Tibial artery (tissue), 4 donors: ENCODE results near the gene TPRG1L.

Experiments
- DNase-seq, 2 donors: peaks; one replicate each; pipeline ENCODE4 v3.0.0-alpha.2; 2019
- H3K27ac ChIP-seq, 2 donors: fragments of 200-600 bp; sonication (generic) in 1 of 2; 1 replicate in 1 of 2; 2 replicates in 1 of 2; pipeline ENCODE4 v1.5.1; 2018 to 2019; ENCODE audit warnings: mild to moderate bottlenecking in 1 of 2
- H3K27me3 ChIP-seq, 2 donors: fragments of 200-600 bp; sonication (generic) in 1 of 2; one replicate each; pipeline versions ENCODE4 v1.5.1 to v1.6.0; 2016 to 2019
- H3K36me3 ChIP-seq, 3 donors: fragments of 200-600 bp; sonication (generic) in 2 of 3; one replicate each; pipeline ENCODE4 v1.5.1; 2016 to 2019; ENCODE audit warnings: mild to moderate bottlenecking in 2 of 3
- H3K4me1 ChIP-seq, 4 donors: fragments of 200-600 bp; sonication (generic) in 2 of 4; 1 replicate in 3 of 4; 2 replicates in 1 of 4; pipeline ENCODE4 v1.5.1; 2016 to 2019
- H3K4me3 ChIP-seq, 2 donors: fragments of 200-600 bp; sonication (generic) in 1 of 2; 1 replicate in 1 of 2; 2 replicates in 1 of 2; pipeline ENCODE4 v1.5.1; 2018 to 2019; ENCODE audit warnings: mild to moderate bottlenecking in 2 of 2
- H3K9me3 ChIP-seq, 3 donors: fragments of 200-600 bp; sonication (generic) in 1 of 3; one replicate each; pipeline ENCODE4 v1.5.1; 2016 to 2019
- intact Hi-C: fragments of 100-400 bp; cut with DNase I; formaldehyde crosslinking; loops from one replicate; pipeline ENCODE4 v1.15.0; 2023; ENCODE audit warnings: low total_unique reads
- TF ChIP-seq, protein P1 (sequence below), 2 experiments: fragments of 200-600 bp in 1 of 2; fragments of 450-650 bp in 1 of 2; IDR thresholded peaks; one replicate each; pipeline ENCODE4 v1.5.1; 2017 to 2019; ENCODE audit warnings: antibody characterized with exemption in 2 of 2, mild to moderate bottlenecking in 1 of 2, moderate library complexity in 1 of 2

The TPRG1L gene

DNA sequence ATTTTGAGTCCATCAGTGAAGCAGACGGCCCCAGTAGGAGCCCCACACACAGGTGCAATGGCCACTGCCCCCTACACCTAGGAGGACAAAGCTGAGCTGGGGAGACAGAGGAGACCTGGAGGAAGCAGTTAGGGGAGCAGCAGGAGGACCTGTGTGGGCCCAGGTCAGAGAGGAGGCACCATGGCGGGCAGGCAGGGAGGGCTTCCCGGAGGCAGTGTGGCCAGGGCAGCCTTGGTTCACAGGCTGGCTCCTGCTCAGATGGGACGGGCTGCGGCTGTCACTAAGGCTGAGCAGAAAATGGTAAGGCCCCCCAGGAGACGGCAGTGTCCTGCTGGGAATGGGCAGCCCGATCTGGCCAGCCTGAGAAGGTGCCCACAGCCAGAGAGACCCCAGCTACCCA is 28.9 kb upstream of the TPRG1L start:
- no peak overlapping the region for H3K27ac ChIP-seq
- DNase-seq: no peak
- no peaks in the 10 kb centered on the region for H3K36me3 ChIP-seq
- H3K4me1 ChIP-seq: peaks cover 0 to 12% (median 3%) of the 10 kb centered on the region in 4 donors
- H3K9me3 ChIP-seq: no peaks in the 10 kb centered on the region
- H3K4me3 ChIP-seq: no peak overlapping the region
- H3K27me3 ChIP-seq: peaks cover 0 to 10% of the 10 kb centered on the region in 2 donors
- intact Hi-C loops: no loop called here
- TF ChIP-seq, protein P1, sequence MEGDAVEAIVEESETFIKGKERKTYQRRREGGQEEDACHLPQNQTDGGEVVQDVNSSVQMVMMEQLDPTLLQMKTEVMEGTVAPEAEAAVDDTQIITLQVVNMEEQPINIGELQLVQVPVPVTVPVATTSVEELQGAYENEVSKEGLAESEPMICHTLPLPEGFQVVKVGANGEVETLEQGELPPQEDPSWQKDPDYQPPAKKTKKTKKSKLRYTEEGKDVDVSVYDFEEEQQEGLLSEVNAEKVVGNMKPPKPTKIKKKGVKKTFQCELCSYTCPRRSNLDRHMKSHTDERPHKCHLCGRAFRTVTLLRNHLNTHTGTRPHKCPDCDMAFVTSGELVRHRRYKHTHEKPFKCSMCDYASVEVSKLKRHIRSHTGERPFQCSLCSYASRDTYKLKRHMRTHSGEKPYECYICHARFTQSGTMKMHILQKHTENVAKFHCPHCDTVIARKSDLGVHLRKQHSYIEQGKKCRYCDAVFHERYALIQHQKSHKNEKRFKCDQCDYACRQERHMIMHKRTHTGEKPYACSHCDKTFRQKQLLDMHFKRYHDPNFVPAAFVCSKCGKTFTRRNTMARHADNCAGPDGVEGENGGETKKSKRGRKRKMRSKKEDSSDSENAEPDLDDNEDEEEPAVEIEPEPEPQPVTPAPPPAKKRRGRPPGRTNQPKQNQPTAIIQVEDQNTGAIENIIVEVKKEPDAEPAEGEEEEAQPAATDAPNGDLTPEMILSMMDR (IDR thresholded peaks at IDR 0.05): no peak

- TF ChIP-seq, protein P1 (IDR thresholded peaks at IDR 0.05): no peak
- intact Hi-C loops: no loop called here
- Histone ChIP-seq H3K27ac (no peak overlapping the region), H3K9me3 (no peaks in the 10 kb centered on the region), H3K4me1 (peaks cover 0 to 12% (median 3%) of the 10 kb centered on the region in 4 donors), H3K36me3 (no peaks in the 10 kb centered on the region), H3K27me3 (peaks cover 0 to 10% of the 10 kb centered on the region in 2 donors), H3K4me3 (no peak overlapping the region)
- DNase-seq: no peak
Measured at GRCh38 chr1:3596663-3597598, 27.9 kb upstream of the TPRG1L start.

GRCh38 chr1:3597599-3597964 is 27.2 kb upstream of the TPRG1L start:
- intact Hi-C loops: no loop called here
- no peak overlapping the region for H3K4me3 ChIP-seq
- no peaks in the 10 kb centered on the region for H3K9me3 ChIP-seq
- no peak overlapping the region for H3K27ac ChIP-seq
- peaks cover 0 to 12% (median 3%) of the 10 kb centered on the region in 4 donors for H3K4me1 ChIP-seq
- H3K36me3 ChIP-seq: no peaks in the 10 kb centered on the region
- peaks cover 0 to 10% of the 10 kb centered on the region in 2 donors for H3K27me3 ChIP-seq
- TF ChIP-seq, protein P1 (IDR thresholded peaks at IDR 0.05): no peak
- DNase-seq: no peak

DNA sequence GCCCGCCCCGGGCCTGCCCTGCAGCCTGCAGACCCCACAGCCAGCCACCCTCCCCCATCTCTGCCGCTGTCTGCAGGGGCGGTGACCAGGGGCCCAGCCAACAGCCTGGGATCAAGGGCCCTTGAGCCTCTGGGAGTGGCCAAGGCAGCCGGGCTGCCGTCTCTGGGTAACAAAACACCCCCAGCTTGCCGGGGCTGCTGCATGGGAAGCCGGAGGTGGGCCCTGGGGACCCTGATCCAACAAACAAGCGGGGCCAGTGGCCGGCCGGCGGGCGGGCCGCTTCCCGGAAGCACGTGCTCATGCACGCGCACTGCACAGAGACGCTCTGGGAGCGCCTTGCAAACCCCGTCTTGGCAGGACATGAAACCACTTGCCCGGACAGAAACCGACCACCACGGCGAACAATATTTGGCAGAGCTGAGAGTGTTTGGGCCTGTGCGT is 26.7 kb upstream of the TPRG1L start:
- intact Hi-C loops: no loop called here
- Histone ChIP-seq H3K27ac (no peak overlapping the region), H3K4me3 (no peak overlapping the region), H3K9me3 (no peaks in the 10 kb centered on the region), H3K27me3 (peaks cover 0 to 14% of the 10 kb centered on the region in 2 donors), H3K36me3 (no peaks in the 10 kb centered on the region), H3K4me1 (peaks cover 0 to 12% (median 3%) of the 10 kb centered on the region in 4 donors)
- TF ChIP-seq, protein P1 (IDR thresholded peaks at IDR 0.05): no peak
- no peak for DNase-seq

GRCh38 chr1:3598522-3599285 is 26.1 kb upstream of the TPRG1L start:
- Histone ChIP-seq H3K4me3 (no peak overlapping the region), H3K27me3 (peaks cover 0 to 17% of the 10 kb centered on the region in 2 donors), H3K36me3 (no peaks in the 10 kb centered on the region), H3K9me3 (no peaks in the 10 kb centered on the region), H3K27ac (no peak overlapping the region), H3K4me1 (peaks cover 0 to 12% (median 3%) of the 10 kb centered on the region in 4 donors)
- intact Hi-C loops: no loop called here
- no peak for DNase-seq
- TF ChIP-seq, protein P1 (IDR thresholded peaks at IDR 0.05): no peak
